PC-3 (cell line): ENCODE measurements around the gene PRDX5. TPM values are rescaled to one million over a fixed set of nuclear protein-coding genes. Genes with fewer than 3 reads are reported as not detected.

ENCODE experiments used
- ATAC-seq: fragments of 200-7000 bp; cut with Tn5 transposase; 2 replicates; pipeline ENCODE4 v1.9.1; 2020; ENCODE audit warnings: mild to moderate bottlenecking, moderate library complexity
- BruUV-seq: library from RNA; stranded (reverse); fragments of 400-500 nt; replicated peaks from 2 replicates; lab custom pipeline; 2021; lab: Mats Ljungman, UMichigan
- CTCF ChIA-PET: fragments of 300-600 bp; sonication (Branson Sonifier 250); formaldehyde crosslinking; loops from one replicate; lab custom pipeline; 2022; ENCODE audit warnings: antibody characterized with exemption; lab: Charles Lee
- POLR2A ChIA-PET: fragments of 300-600 bp; sonication (Branson Sonifier 250); formaldehyde crosslinking; loops from one replicate; lab custom pipeline; 2022; ENCODE audit warnings: antibody characterized with exemption; ENCODE audit not compliant: unreplicated experiment; lab: Charles Lee
- DNase-seq: peaks from one replicate; pipeline ENCODE4 v3.0.0-alpha.2; 2015
- H2AFZ ChIP-seq: fragments of 300-600 bp; sonication (generic); 2 replicates; pipeline ENCODE4 v1.6.0; 2016; ENCODE audit warnings: antibody characterized with exemption, low read length
- H3F3A ChIP-seq: fragments of 300-600 bp; sonication (generic); one replicate; pipeline ENCODE4 v1.6.0; 2017; ENCODE audit warnings: antibody characterized with exemption, low read length, control low read depth, mild to moderate bottlenecking; ENCODE audit not compliant: unreplicated experiment
- H3K27ac ChIP-seq: fragments of 300-600 bp; sonication (generic); 2 replicates; pipeline ENCODE4 v1.5.1; 2016; ENCODE audit warnings: mild to moderate bottlenecking, low read length
- H3K27me3 ChIP-seq: fragments of 300-600 bp; sonication (generic); 2 replicates; pipeline ENCODE4 v1.6.1; 2016; ENCODE audit warnings: low read length, mixed read lengths
- H3K36me3 ChIP-seq: fragments of 300-600 bp; sonication (generic); 2 replicates; pipeline ENCODE4 v1.6.1; 2016; ENCODE audit warnings: low read depth, mixed run types, low read length, mixed read lengths
- H3K4me1 ChIP-seq: fragments of 300-600 bp; sonication (generic); 2 replicates; pipeline ENCODE4 v1.5.1; 2016; ENCODE audit warnings: low read length; ENCODE audit not compliant: insufficient read depth
- H3K4me2 ChIP-seq: fragments of 300-600 bp; sonication (generic); 2 replicates; pipeline ENCODE4 v1.6.0; 2016; ENCODE audit warnings: low read length
- H3K4me3 ChIP-seq: fragments of 300-600 bp; sonication (generic); 2 replicates; pipeline ENCODE4 v1.5.1; 2016; ENCODE audit warnings: mild to moderate bottlenecking, low read length, mixed read lengths
- H3K79me2 ChIP-seq: fragments of 300-600 bp; sonication (generic); 2 replicates; pipeline ENCODE4 v1.6.1; 2017; ENCODE audit warnings: low read length, mixed read lengths
- H3K9ac ChIP-seq: fragments of 300-600 bp; sonication (generic); 2 replicates; pipeline ENCODE4 v1.6.0; 2016; ENCODE audit warnings: mild to moderate bottlenecking, low read length
- H3K9me2 ChIP-seq: fragments of 300-600 bp; sonication (generic); replicated peaks from 2 replicates; pipeline ENCODE4 v1.6.1; 2016; ENCODE audit warnings: mixed run types, low read length, mixed read lengths
- H3K9me3 ChIP-seq: fragments of 300-600 bp; sonication (generic); 2 replicates; pipeline ENCODE4 v1.6.1; 2016; ENCODE audit warnings: low read length, mixed read lengths
- H4K20me1 ChIP-seq: fragments of 300-600 bp; sonication (generic); 2 replicates; pipeline ENCODE4 v1.6.1; 2016; ENCODE audit warnings: low read length, mixed read lengths
- EZH2 ChIP-seq: fragments of 300-600 bp; sonication (generic); IDR thresholded peaks from one replicate; pipeline ENCODE4 v1.6.1; 2017; ENCODE audit warnings: antibody characterized with exemption, mild to moderate bottlenecking, low read length; ENCODE audit not compliant: unreplicated experiment
- EZH2phosphoT487 ChIP-seq: fragments of 300-600 bp; sonication (generic); IDR thresholded peaks from 2 replicates; pipeline ENCODE4 v1.6.1; 2018; ENCODE audit warnings: mild to moderate bottlenecking, antibody characterized with exemption, low read length, borderline replicate concordance
- intact Hi-C: fragments of 100-400 bp; cut with micrococcal nuclease; formaldehyde crosslinking; loops from 2 replicates; pipeline ENCODE4 v1.9.0; 2023
- total RNA-seq: library from RNA; depleted of rRNA; stranded (reverse); fragments of >200 nt; gene quantifications from 2 replicates; pipeline ENCODE4 v1.2.3, GENCODE V29; 2014
- TF ChIP-seq, protein P1 (sequence below): fragments of 300-600 bp; sonication (generic); conservative IDR thresholded peaks from 2 replicates; pipeline ENCODE4 v1.5.1; 2017; ENCODE audit warnings: antibody characterized with exemption, low read depth, mild to moderate bottlenecking, low read length

Gene PRDX5
- total RNA-seq, 1 experiment from 2014 or later = 467 TPM

DNA sequence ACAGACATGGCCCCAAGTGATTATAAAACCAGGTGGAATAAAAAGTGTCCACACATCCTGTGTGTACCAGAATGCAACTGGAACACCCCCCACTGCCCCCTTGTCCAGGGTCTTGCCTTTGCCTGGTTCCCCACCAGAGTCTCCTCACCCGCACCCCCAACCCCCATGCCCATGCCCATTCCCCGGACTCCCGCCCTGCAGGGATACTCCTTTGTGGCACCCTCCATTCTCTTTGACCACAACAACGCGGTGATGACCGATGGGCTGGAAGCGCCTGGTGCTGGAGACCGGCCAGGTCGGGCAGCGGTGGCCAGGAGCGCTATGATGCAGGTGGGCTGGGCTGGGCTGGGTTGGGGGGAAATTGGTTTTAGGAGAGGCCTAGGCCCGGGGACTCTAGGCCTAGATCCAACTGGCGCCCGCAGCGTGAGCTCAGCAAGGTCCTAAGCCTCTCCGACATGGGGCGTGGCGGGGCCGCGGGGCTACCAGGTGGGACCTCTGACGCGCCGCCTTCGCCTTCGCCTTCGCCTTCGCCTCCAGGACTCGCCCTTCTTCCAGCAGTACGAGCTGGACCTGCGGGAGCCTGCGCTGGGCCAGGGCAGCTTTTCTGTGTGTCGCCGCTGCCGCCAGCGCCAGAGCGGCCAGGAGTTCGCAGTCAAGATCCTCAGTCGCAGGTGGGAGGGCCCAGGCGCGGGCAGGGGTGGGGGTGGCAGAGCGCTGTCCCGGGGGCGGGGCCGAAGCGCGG, 50.2 kb downstream of the PRDX5 start:
- Histone ChIP-seq H3K9me2 (no peaks in the 10 kb centered on the region), H3K36me3 (peaks cover 54% of the 10 kb centered on the region), H3K4me2 (no peak overlapping the region), H3K9ac (no peak overlapping the region), H3K27ac (no peak overlapping the region), H3K79me2 (no peaks in the 10 kb centered on the region), H3K4me1 (peaks cover 8% of the 10 kb centered on the region), H3F3A (peaks cover 6% of the 10 kb centered on the region), H3K27me3 (no peaks in the 10 kb centered on the region), H2AFZ (no peak overlapping the region), H3K9me3 (no peaks in the 10 kb centered on the region), H4K20me1 (no peaks in the 10 kb centered on the region), H3K4me3 (no peak overlapping the region)
- ChIA-PET CTCF (interaction anchor here (0.6 kb wide), 1 partner anchor 54 kb away, joined by 3 read pairs; no protein-coding TSS in a partner anchor), POLR2A (no interaction called here)
- intact Hi-C loops = no loop called here
- ATAC-seq (no peak), DNase-seq (no peak)
- TF ChIP-seq EZH2 = no peak
- no peak for TF ChIP-seq EZH2phosphoT487
- TF ChIP-seq, protein P1, sequence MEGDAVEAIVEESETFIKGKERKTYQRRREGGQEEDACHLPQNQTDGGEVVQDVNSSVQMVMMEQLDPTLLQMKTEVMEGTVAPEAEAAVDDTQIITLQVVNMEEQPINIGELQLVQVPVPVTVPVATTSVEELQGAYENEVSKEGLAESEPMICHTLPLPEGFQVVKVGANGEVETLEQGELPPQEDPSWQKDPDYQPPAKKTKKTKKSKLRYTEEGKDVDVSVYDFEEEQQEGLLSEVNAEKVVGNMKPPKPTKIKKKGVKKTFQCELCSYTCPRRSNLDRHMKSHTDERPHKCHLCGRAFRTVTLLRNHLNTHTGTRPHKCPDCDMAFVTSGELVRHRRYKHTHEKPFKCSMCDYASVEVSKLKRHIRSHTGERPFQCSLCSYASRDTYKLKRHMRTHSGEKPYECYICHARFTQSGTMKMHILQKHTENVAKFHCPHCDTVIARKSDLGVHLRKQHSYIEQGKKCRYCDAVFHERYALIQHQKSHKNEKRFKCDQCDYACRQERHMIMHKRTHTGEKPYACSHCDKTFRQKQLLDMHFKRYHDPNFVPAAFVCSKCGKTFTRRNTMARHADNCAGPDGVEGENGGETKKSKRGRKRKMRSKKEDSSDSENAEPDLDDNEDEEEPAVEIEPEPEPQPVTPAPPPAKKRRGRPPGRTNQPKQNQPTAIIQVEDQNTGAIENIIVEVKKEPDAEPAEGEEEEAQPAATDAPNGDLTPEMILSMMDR = no peak
- BruUV-seq = no TSS peak

GRCh38 chr11:64368673-64369074, 50.8 kb downstream of the PRDX5 start:
- Histone ChIP-seq H3K4me2 (no peak overlapping the region), H3K27me3 (no peaks in the 10 kb centered on the region), H3K9me2 (no peaks in the 10 kb centered on the region), H3K9me3 (no peaks in the 10 kb centered on the region), H3F3A (peaks cover 6% of the 10 kb centered on the region), H2AFZ (no peak overlapping the region), H3K4me1 (peaks cover 8% of the 10 kb centered on the region), H3K4me3 (no peak overlapping the region), H4K20me1 (no peaks in the 10 kb centered on the region), H3K9ac (no peak overlapping the region), H3K36me3 (peaks cover 50% of the 10 kb centered on the region), H3K79me2 (no peaks in the 10 kb centered on the region), H3K27ac (no peak overlapping the region)
- intact Hi-C loops = no loop called here
- no TSS peak for BruUV-seq
- CTCF ChIA-PET = interaction anchor here (0.6 kb wide), 1 partner anchor 54 kb away, joined by 3 read pairs; no protein-coding TSS in a partner anchor
- TF ChIP-seq EZH2phosphoT487 = no peak
- no peak for TF ChIP-seq EZH2
- TF ChIP-seq, protein P1 = no peak
- DNase-seq (no peak), ATAC-seq (no peak)
- POLR2A ChIA-PET = no interaction called here
